Stimulated activated CD4-positive, alpha-beta T cell treated with anti-CD3 and anti-CD28 coated beads, Interleukin-1b, Interleukin-23, amount 100 ng/mL, for 48 hours (primary cell): Measurements from ENCODE around the gene SERTAD4.
"Not testable (repeated sequence)": the region's sequence is repeated elsewhere in the genome, so short reads cannot be mapped to it uniquely, and the experiment has no call there.

Source experiments
- DNase-seq: peaks from one replicate; pipeline ENCODE4 v3.0.0-alpha.2; 2020

SERTAD4 gene

GRCh38 chr1:210262167-210262896, 29.7 kb downstream of the SERTAD4 start:
- DNase-seq = no peak

GRCh38 chr1:210262897-210263272, 30.3 kb downstream of the SERTAD4 start:
- no peak for DNase-seq

GRCh38 chr1:210263963-210264362, 31.4 kb downstream of the SERTAD4 start:
- no peak for DNase-seq

GRCh38 chr1:210264496-210265380, 32.1 kb downstream of the SERTAD4 start:
- no peak for DNase-seq

GRCh38 chr1:210265392-210265955, 32.9 kb downstream of the SERTAD4 start:
- DNase-seq = not testable (repeated sequence)

GRCh38 chr1:210269981-210270380, 37.4 kb downstream of the SERTAD4 start:
- no peak for DNase-seq

GRCh38 chr1:210272666-210273065, 40.1 kb downstream of the SERTAD4 start:
- no peak for DNase-seq

- no peak for DNase-seq
These were observed 47.6 kb downstream of the SERTAD4 start for GRCh38 chr1:210280221-210280620.

- no peak for DNase-seq
These were observed 55.5 kb downstream of the SERTAD4 start for GRCh38 chr1:210288116-210288515.

GRCh38 chr1:210289248-210289647, 56.7 kb downstream of the SERTAD4 start:
- no peak for DNase-seq

GRCh38 chr1:210291081-210291764, 58.6 kb downstream of the SERTAD4 start:
- DNase-seq = no peak

GRCh38 chr1:210291786-210292230, 59.2 kb downstream of the SERTAD4 start:
- DNase-seq = no peak

GRCh38 chr1:210292231-210292871, 59.8 kb downstream of the SERTAD4 start:
- DNase-seq = peak; percentile 47

GRCh38 chr1:210293171-210293607, 60.6 kb downstream of the SERTAD4 start:
- DNase-seq = no peak

- DNase-seq = no peak
These were observed 62.6 kb downstream of the SERTAD4 start for GRCh38 chr1:210294999-210295745.
